ENCODE measurements around the gene FAM229A. TPM values are rescaled to one million over a fixed set of nuclear protein-coding genes. Genes with fewer than 3 reads are reported as not detected.
A peak's percentile ranks its signal among the peaks of the same experiment; 100 is the strongest.

The FAM229A gene
- total and polyA plus RNA-seq, 9 of the 15 experiments (the other 6 are each of a cell fraction or from before 2014, with no cell fraction given), result 0.04 to 21.6 (median 7.4) TPM

DNA sequence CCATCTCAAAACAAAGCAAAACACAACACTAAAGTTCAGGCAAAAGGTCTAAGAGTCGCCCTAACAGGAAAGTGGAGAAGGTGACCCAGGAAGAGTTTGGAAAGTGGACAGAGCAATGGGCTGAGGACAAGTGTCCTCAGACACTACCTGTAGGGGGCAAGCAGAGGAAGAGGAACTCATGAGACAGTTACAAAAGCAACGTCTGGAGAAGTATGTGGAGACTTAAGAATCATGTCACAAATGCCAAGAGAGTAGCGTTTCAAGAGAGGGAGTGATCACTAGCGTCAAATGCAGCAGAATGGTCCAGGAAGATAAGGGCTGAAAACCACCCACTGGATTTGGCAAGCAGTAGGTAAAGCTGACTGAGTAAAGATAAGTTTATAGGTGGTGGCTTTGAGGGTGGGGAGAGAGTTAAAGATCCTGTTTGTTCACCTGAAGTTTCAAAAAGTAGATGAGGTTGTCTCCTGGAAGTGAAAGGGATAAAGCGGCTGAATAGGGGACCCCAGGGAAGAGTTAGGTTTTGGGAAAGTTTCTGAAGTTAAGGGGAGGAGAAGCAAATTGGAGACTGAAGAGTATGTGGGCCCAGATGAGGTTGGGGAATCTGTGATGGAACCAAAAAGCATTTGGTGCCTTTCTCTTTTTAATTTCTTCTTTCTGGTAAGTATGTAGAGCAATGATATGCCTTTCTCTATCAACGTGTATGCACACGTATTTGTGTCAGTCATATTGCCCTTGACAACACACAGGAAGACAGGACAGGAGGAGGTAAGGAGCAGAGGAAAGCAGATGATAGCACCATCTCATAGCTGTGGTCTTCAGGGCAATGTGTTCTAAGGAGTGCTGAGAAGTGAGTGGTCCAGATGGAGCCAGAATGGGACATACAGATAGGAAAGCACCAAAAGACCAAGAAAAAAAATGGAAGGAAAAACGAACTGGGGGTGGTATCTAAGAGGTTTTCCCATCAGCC is 28.9 kb upstream of the FAM229A start (continued):
- TF ChIP-seq, protein P1, sequence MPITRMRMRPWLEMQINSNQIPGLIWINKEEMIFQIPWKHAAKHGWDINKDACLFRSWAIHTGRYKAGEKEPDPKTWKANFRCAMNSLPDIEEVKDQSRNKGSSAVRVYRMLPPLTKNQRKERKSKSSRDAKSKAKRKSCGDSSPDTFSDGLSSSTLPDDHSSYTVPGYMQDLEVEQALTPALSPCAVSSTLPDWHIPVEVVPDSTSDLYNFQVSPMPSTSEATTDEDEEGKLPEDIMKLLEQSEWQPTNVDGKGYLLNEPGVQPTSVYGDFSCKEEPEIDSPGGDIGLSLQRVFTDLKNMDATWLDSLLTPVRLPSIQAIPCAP (CRISPR knock-in tag; IDR thresholded peaks at IDR 0.05; ENCODE audit: borderline replicate concordance), result no peak
- TF ChIP-seq, protein P2, sequence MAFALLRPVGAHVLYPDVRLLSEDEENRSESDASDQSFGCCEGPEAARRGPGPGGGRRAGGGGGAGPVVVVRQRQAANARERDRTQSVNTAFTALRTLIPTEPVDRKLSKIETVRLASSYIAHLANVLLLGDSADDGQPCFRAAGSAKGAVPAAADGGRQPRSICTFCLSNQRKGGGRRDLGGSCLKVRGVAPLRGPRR (CRISPR knock-in tag; IDR thresholded peaks at IDR 0.05), result no peak
- peak; percentile 27; the same call in 1 of the 2 replicates for TF ChIP-seq ARID2 (IDR thresholded peaks at IDR 0.05)
- TF ChIP-seq RBM39 (optimal IDR thresholded peaks at IDR 0.05; ENCODE audit: low read depth, low read length), result no peak
- TF ChIP-seq EHMT2 (IDR thresholded peaks at IDR 0.05), result peak; percentile 90
- TF ChIP-seq KAT2B (IDR thresholded peaks at IDR 0.05; ENCODE audit: low read depth, low read length), result no peak
- TF ChIP-seq ZNF445 (CRISPR knock-in tag; IDR thresholded peaks at IDR 0.05; ENCODE audit: low read depth), result no peak
- no peak for TF ChIP-seq SNRNP70 (optimal IDR thresholded peaks at IDR 0.05; ENCODE audit: low read depth, low read length)
- 0 out of 2 replicates have a peak, but pooled peaks have one; percentile 53 for TF ChIP-seq ZNF644 (tag; IDR thresholded peaks at IDR 0.05; ENCODE audit: low read depth)
- TF ChIP-seq, protein P3, sequence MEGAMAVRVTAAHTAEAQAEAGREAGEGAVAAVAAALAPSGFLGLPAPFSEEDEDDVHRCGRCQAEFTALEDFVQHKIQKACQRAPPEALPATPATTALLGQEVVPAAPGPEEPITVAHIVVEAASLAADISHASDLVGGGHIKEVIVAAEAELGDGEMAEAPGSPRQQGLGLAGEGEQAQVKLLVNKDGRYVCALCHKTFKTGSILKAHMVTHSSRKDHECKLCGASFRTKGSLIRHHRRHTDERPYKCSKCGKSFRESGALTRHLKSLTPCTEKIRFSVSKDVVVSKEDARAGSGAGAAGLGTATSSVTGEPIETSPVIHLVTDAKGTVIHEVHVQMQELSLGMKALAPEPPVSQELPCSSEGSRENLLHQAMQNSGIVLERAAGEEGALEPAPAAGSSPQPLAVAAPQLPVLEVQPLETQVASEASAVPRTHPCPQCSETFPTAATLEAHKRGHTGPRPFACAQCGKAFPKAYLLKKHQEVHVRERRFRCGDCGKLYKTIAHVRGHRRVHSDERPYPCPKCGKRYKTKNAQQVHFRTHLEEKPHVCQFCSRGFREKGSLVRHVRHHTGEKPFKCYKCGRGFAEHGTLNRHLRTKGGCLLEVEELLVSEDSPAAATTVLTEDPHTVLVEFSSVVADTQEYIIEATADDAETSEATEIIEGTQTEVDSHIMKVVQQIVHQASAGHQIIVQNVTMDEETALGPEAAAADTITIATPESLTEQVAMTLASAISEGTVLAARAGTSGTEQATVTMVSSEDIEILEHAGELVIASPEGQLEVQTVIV (CRISPR knock-in tag; IDR thresholded peaks at IDR 0.05; ENCODE audit: borderline replicate concordance), result no peak
- TF ChIP-seq, protein P4, sequence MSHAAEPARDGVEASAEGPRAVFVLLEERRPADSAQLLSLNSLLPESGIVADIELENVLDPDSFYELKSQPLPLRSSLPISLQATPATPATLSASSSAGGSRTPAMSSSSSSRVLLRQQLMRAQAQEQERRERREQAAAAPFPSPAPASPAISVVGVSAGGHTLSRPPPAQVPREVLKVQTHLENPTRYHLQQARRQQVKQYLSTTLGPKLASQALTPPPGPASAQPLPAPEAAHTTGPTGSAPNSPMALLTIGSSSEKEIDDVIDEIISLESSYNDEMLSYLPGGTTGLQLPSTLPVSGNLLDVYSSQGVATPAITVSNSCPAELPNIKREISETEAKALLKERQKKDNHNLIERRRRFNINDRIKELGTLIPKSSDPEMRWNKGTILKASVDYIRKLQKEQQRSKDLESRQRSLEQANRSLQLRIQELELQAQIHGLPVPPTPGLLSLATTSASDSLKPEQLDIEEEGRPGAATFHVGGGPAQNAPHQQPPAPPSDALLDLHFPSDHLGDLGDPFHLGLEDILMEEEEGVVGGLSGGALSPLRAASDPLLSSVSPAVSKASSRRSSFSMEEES (CRISPR knock-in tag; IDR thresholded peaks at IDR 0.05), result no peak
- no peak for TF ChIP-seq MCM2 (IDR thresholded peaks at IDR 0.05; ENCODE audit: low read depth)
- TF ChIP-seq ARID1B (IDR thresholded peaks at IDR 0.05), result peak; percentile 99
- TF ChIP-seq CBX5 (IDR thresholded peaks at IDR 0.05; ENCODE audit: borderline replicate concordance, low read depth), result no peak
- TF ChIP-seq NCOA6 (IDR thresholded peaks at IDR 0.05), result no peak; the same call in 1 of the 2 replicates
- TF ChIP-seq ZEB2 (IDR thresholded peaks at IDR 0.05), result peak; percentile 100
- TF ChIP-seq ZNF668 (CRISPR knock-in tag; IDR thresholded peaks at IDR 0.05), result no peak
- TF ChIP-seq ZNF174 (CRISPR knock-in tag; IDR thresholded peaks at IDR 0.05), result no peak
- TF ChIP-seq CAMTA2 (CRISPR knock-in tag; conservative IDR thresholded peaks at IDR 0.05), result no peak
- no peak for TF ChIP-seq NUFIP1 (IDR thresholded peaks at IDR 0.05; ENCODE audit: partially characterized antibody)
- TF ChIP-seq ZNF124 (CRISPR knock-in tag; IDR thresholded peaks at IDR 0.05), result no peak
- TF ChIP-seq SPI1 (IDR thresholded peaks at IDR 0.05; ENCODE audit: borderline replicate concordance, low read depth, low read length), result peak; percentile 88
- no peak for TF ChIP-seq HDGF (IDR thresholded peaks at IDR 0.05)
- TF ChIP-seq TEAD4 (IDR thresholded peaks at IDR 0.05; ENCODE audit: low read length), result peak; percentile 98
- TF ChIP-seq TEAD4 (CRISPR knock-in tag; IDR thresholded peaks at IDR 0.05; ENCODE audit: borderline replicate concordance), result no peak

All from K562 (cell line).